ENCODE measurements around the gene KCNJ1.

Gene KCNJ1

GRCh38 chr11:128857341-128857740 is 9.8 kb downstream of the KCNJ1 start:
- Histone ChIP-seq H3K27me3 (ENCODE audit: control insufficient read depth, insufficient read depth, low read length) (peaks cover 13% of the 10 kb centered on the region), H3K36me3 (ENCODE audit: control insufficient read depth, low read depth, low read length) (no peaks in the 10 kb centered on the region), H3K27ac (ENCODE audit: low read length) (no peak overlapping the region), H3K4me1 (ENCODE audit: control insufficient read depth, low read depth, low read length) (no peaks in the 10 kb centered on the region), H3K9me3 (ENCODE audit: control insufficient read depth, low read depth, low read length) (no peaks in the 10 kb centered on the region), H3K4me3 (ENCODE audit: low read length) (no peak overlapping the region), H3K9ac (ENCODE audit: low read length) (no peak overlapping the region)

- H3K9ac ChIP-seq (ENCODE audit: low read length) = no peak overlapping the region
- no peaks in the 10 kb centered on the region for H3K36me3 ChIP-seq (ENCODE audit: control insufficient read depth, low read depth, low read length)
- H3K27me3 ChIP-seq (ENCODE audit: control insufficient read depth, insufficient read depth, low read length) = peaks cover 13% of the 10 kb centered on the region
- H3K4me3 ChIP-seq (ENCODE audit: low read length) = no peak overlapping the region
- H3K4me1 ChIP-seq (ENCODE audit: control insufficient read depth, low read depth, low read length) = no peaks in the 10 kb centered on the region
- H3K27ac ChIP-seq (ENCODE audit: low read length) = no peak overlapping the region
- no peaks in the 10 kb centered on the region for H3K9me3 ChIP-seq (ENCODE audit: control insufficient read depth, low read depth, low read length)
Measured at GRCh38 chr11:128856241-128856640, 10.9 kb downstream of the KCNJ1 start.

GRCh38 chr11:128854841-128855240 is 12.3 kb downstream of the KCNJ1 start:
- Histone ChIP-seq H3K9me3 (ENCODE audit: control insufficient read depth, low read depth, low read length) (no peaks in the 10 kb centered on the region), H3K27ac (ENCODE audit: low read length) (no peak overlapping the region), H3K27me3 (ENCODE audit: control insufficient read depth, insufficient read depth, low read length) (peaks cover 13% of the 10 kb centered on the region), H3K36me3 (ENCODE audit: control insufficient read depth, low read depth, low read length) (no peaks in the 10 kb centered on the region), H3K4me3 (ENCODE audit: low read length) (no peak overlapping the region), H3K4me1 (ENCODE audit: control insufficient read depth, low read depth, low read length) (no peaks in the 10 kb centered on the region), H3K9ac (ENCODE audit: low read length) (no peak overlapping the region)

DNA sequence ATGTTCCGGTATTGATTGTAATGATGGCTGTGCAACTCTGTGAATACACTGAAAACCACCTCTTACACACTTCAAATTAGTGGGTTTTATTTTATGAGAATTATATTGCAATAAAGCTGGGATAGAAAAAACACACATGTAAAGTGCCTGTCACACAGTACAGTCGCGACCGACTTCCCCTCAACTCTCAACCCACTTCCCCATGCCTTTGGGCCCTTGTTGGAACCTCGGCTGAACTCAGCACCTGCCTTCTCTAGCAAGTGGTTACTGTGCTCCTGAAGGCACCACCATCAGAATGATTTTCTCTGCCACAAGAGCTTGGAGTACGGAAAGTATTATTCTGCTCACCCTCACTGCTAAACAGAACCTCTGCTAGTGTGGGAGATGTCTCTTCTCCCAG is 13.5 kb downstream of the KCNJ1 start:
- Histone ChIP-seq H3K4me1 (ENCODE audit: control insufficient read depth, low read depth, low read length) (no peaks in the 10 kb centered on the region), H3K4me3 (ENCODE audit: low read length) (no peak overlapping the region), H3K9ac (ENCODE audit: low read length) (no peak overlapping the region)

GRCh38 chr11:128852327-128853023 is 14.6 kb downstream of the KCNJ1 start:
- H3K27ac ChIP-seq (ENCODE audit: low read length) = no peak overlapping the region
- no peaks in the 10 kb centered on the region for H3K4me1 ChIP-seq (ENCODE audit: control insufficient read depth, low read depth, low read length)
- no peaks in the 10 kb centered on the region for H3K9me3 ChIP-seq (ENCODE audit: control insufficient read depth, low read depth, low read length)
- H3K9ac ChIP-seq (ENCODE audit: low read length) = no peak overlapping the region
- no peak overlapping the region for H3K4me3 ChIP-seq (ENCODE audit: low read length)
- no peaks in the 10 kb centered on the region for H3K36me3 ChIP-seq (ENCODE audit: control insufficient read depth, low read depth, low read length)
- H3K27me3 ChIP-seq (ENCODE audit: control insufficient read depth, insufficient read depth, low read length) = no peaks in the 10 kb centered on the region

More for the DNA sequence above, 13.5 kb downstream of the KCNJ1 start:
- H3K9me3 ChIP-seq (ENCODE audit: control insufficient read depth, low read depth, low read length) = no peaks in the 10 kb centered on the region
- H3K36me3 ChIP-seq (ENCODE audit: control insufficient read depth, low read depth, low read length) = no peaks in the 10 kb centered on the region
- H3K27ac ChIP-seq (ENCODE audit: low read length) = no peak overlapping the region
- peaks cover 1% of the 10 kb centered on the region for H3K27me3 ChIP-seq (ENCODE audit: control insufficient read depth, insufficient read depth, low read length)

GRCh38 chr11:128848815-128849455 is 18.2 kb downstream of the KCNJ1 start:
- Histone ChIP-seq H3K9ac (ENCODE audit: low read length) (no peak overlapping the region), H3K36me3 (ENCODE audit: control insufficient read depth, low read depth, low read length) (no peaks in the 10 kb centered on the region), H3K4me1 (ENCODE audit: control insufficient read depth, low read depth, low read length) (no peaks in the 10 kb centered on the region), H3K9me3 (ENCODE audit: control insufficient read depth, low read depth, low read length) (no peaks in the 10 kb centered on the region), H3K4me3 (ENCODE audit: low read length) (no peak overlapping the region), H3K27ac (ENCODE audit: low read length) (no peak overlapping the region), H3K27me3 (ENCODE audit: control insufficient read depth, insufficient read depth, low read length) (no peaks in the 10 kb centered on the region)

- Histone ChIP-seq H3K27me3 (ENCODE audit: control insufficient read depth, insufficient read depth, low read length) (no peaks in the 10 kb centered on the region), H3K9me3 (ENCODE audit: control insufficient read depth, low read depth, low read length) (no peaks in the 10 kb centered on the region), H3K9ac (ENCODE audit: low read length) (no peak overlapping the region), H3K4me3 (ENCODE audit: low read length) (no peak overlapping the region), H3K27ac (ENCODE audit: low read length) (no peak overlapping the region), H3K36me3 (ENCODE audit: control insufficient read depth, low read depth, low read length) (no peaks in the 10 kb centered on the region), H3K4me1 (ENCODE audit: control insufficient read depth, low read depth, low read length) (no peaks in the 10 kb centered on the region)
Measured at GRCh38 chr11:128846985-128847384, 20.1 kb downstream of the KCNJ1 start.

DNA sequence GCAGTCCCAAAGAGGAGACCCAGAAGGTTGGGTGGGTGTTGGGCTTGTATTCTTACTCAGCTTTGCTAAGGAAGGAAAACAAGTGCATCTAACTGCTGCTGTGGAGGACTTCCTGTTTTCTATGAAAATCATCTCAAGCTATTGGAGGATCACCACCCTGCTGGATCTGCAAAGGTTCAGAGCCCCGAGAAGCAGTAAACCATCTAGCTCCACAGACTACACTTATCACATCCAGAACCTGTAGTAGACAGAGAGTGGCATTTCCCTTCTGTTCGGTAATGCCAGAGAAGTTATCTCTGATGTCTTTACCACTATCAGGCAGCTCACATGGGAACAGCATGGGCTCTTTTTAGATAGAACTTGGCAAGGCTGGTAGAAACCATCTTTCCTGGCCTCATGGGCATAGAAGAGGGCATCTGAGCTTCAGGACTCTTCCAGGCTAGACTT is 21.7 kb downstream of the KCNJ1 start:
- no peaks in the 10 kb centered on the region for H3K27me3 ChIP-seq (ENCODE audit: control insufficient read depth, insufficient read depth, low read length)
- H3K4me3 ChIP-seq (ENCODE audit: low read length) = no peak overlapping the region
- no peaks in the 10 kb centered on the region for H3K4me1 ChIP-seq (ENCODE audit: control insufficient read depth, low read depth, low read length)
- no peak overlapping the region for H3K9ac ChIP-seq (ENCODE audit: low read length)
- H3K27ac ChIP-seq (ENCODE audit: low read length) = no peak overlapping the region
- no peaks in the 10 kb centered on the region for H3K9me3 ChIP-seq (ENCODE audit: control insufficient read depth, low read depth, low read length)
- no peaks in the 10 kb centered on the region for H3K36me3 ChIP-seq (ENCODE audit: control insufficient read depth, low read depth, low read length)

DNA sequence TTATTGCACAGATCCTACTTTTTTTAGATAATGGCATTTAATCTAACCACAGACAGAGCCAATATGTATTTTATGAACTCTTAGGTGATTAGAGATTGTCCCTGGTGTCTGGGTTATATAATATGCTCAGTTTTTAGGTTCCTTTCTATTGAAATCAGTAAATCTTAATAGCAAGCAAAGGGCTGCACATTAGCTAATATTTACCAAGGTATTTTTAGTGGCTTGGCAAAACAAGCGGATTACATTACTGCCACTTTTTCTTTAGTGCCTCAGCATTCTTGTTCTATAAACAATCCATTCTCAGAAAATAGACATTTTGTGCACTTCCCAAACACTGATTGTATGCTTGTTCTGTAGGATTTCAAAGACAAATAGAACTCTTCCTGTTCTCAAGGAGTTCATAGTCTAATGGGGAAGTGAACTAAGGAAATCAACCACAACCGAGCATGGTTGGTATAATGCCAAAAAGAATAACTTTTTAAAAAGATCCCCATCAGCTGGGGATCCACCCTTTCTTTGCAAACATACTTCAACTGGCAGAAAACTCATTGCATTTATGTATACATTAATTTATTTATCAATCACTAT is 23.8 kb downstream of the KCNJ1 start:
- Histone ChIP-seq H3K4me1 (ENCODE audit: control insufficient read depth, low read depth, low read length) (peaks cover 9% of the 10 kb centered on the region), H3K27me3 (ENCODE audit: control insufficient read depth, insufficient read depth, low read length) (no peaks in the 10 kb centered on the region), H3K4me3 (ENCODE audit: low read length) (no peak overlapping the region), H3K9ac (ENCODE audit: low read length) (no peak overlapping the region), H3K36me3 (ENCODE audit: control insufficient read depth, low read depth, low read length) (no peaks in the 10 kb centered on the region), H3K9me3 (ENCODE audit: control insufficient read depth, low read depth, low read length) (no peaks in the 10 kb centered on the region), H3K27ac (ENCODE audit: low read length) (no peak overlapping the region)

GRCh38 chr11:128841461-128842072 is 25.5 kb downstream of the KCNJ1 start:
- Histone ChIP-seq H3K4me1 (ENCODE audit: control insufficient read depth, low read depth, low read length) (peaks cover 9% of the 10 kb centered on the region), H3K9ac (ENCODE audit: low read length) (no peak overlapping the region), H3K9me3 (ENCODE audit: control insufficient read depth, low read depth, low read length) (no peaks in the 10 kb centered on the region), H3K27me3 (ENCODE audit: control insufficient read depth, insufficient read depth, low read length) (no peaks in the 10 kb centered on the region), H3K4me3 (ENCODE audit: low read length) (no peak overlapping the region), H3K27ac (ENCODE audit: low read length) (no peak overlapping the region), H3K36me3 (ENCODE audit: control insufficient read depth, low read depth, low read length) (no peaks in the 10 kb centered on the region)

DNA sequence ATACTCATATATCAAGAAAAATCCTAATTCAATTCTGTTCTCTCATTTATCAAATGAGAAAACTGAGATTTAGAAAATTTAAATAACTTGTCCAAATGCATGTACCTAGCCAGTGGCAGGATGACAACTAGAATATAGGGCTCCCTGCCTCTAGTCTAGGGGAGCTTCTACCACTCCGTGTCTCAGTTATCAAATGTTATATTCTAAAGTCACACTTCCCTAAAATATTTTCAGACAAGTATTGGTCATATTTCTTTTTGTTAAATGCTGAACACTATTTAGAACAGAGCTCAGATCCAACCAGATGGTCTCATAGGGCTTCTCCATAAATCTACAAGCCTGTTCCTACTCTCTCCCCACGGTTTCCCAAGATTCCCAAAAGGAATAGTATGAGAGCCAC is 26.3 kb downstream of the KCNJ1 start:
- peaks cover 9% of the 10 kb centered on the region for H3K4me1 ChIP-seq (ENCODE audit: control insufficient read depth, low read depth, low read length)
- no peaks in the 10 kb centered on the region for H3K27me3 ChIP-seq (ENCODE audit: control insufficient read depth, insufficient read depth, low read length)
- no peak overlapping the region for H3K27ac ChIP-seq (ENCODE audit: low read length)
- no peak overlapping the region for H3K4me3 ChIP-seq (ENCODE audit: low read length)
- H3K9me3 ChIP-seq (ENCODE audit: control insufficient read depth, low read depth, low read length) = no peaks in the 10 kb centered on the region
- no peak overlapping the region for H3K9ac ChIP-seq (ENCODE audit: low read length)
- H3K36me3 ChIP-seq (ENCODE audit: control insufficient read depth, low read depth, low read length) = no peaks in the 10 kb centered on the region

Data from iPS-18a (cell line).